HG03064 (cell line): ENCODE results near the gene FBXO28.

Source experiments
- ATAC-seq: cut with Tn5 transposase; IDR thresholded peaks from one replicate; pipeline ENCODE4 v1.9.1; 2021; ENCODE audit warnings: low read depth; ENCODE audit not compliant: unreplicated experiment

FBXO28 gene

DNA sequence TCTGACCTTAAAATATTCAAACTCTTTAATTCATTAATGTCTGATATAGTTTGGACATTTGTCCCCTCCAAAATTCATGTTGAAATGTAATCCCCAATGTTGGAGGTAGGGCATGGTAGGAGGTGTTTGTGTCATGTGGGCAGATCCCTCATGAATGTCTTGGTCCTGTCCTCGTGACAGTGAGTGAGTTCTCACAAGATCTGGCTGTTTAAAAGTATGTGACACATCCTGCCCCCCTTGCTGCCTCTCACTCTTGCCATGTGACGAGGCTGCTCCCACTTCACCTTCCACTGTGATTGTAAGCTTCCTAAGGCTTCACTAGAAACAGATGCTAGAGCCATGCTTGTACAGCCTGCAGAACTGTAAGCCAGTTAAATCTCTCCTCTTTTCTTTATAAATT, 21.3 kb upstream of the FBXO28 start:
- no peak for ATAC-seq

DNA sequence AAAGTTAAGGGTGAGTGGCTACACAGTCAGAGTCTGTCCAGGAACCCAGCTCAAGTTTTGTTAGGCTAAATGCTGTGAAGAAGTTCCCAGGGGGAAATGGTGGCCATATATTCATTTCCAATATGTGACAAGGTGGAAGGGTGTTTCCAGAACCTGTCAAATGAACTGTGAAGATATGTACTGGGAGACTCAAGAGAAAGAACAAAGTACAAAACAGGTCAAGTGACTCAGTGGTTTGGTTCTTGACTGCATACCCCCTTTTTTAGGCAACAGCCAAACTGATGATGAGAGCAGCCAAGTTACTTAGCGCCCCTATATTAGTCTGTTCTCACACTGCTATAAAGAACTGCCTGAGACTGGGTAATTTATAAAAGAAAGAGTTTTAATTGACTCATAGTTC, 18.6 kb upstream of the FBXO28 start:
- ATAC-seq, result no peak

DNA sequence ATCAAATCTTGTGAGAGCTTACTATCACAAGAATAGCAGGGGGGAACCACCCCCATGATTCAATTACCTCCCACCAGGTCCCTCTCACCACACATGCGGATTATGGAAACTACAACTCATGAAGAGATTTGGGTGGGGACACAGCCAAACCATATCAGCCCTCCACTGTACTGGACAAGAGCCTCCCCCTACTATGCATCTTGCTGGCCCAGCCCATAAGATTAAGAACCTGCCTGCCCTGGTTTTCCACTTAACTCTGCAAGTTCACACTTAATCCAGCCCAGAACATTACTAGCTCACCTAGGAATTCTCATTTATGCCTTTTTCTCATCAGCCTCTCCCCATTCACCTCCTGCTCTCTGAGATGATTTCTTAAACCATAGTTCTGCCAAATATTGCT, 18.0 kb upstream of the FBXO28 start:
- no peak for ATAC-seq

DNA sequence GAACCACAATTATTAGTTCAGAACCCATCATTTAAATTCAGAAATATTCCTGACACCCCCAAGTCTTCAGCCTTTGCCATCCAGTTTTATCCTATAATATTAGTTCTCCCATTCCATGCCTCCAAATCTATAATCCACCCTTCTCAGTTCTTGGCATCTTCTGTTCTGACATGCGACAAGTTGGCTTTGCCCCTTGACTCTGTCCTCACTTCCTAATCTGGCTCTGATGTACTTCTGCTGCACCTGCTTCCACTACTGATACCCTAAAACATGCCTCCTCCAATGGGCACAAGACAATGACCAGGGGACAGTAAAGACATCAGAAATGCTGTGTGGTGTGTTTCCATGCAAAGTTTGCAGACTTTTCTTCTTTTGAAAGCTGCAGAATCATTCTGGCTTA, 17.1 kb upstream of the FBXO28 start:
- ATAC-seq, result no peak

DNA sequence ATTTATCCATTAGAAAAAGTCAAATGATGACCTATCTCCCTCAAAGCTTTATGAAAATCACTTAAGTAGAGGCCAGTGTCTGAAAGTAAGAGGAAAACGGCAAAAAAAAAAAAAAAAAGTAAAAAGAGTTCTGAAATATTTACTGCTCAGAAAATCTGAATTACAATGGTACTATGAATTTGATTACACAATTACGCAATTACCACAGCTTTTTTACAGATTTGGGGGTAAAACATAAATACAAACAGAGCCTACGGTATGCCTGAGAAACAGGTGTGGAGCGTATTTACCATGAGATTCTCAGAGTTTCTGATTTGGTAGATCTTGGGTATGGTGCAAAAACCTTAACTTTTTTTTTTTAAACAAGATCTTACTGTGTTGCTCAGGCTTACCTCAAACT, 15.9 kb upstream of the FBXO28 start:
- ATAC-seq, result no peak

DNA sequence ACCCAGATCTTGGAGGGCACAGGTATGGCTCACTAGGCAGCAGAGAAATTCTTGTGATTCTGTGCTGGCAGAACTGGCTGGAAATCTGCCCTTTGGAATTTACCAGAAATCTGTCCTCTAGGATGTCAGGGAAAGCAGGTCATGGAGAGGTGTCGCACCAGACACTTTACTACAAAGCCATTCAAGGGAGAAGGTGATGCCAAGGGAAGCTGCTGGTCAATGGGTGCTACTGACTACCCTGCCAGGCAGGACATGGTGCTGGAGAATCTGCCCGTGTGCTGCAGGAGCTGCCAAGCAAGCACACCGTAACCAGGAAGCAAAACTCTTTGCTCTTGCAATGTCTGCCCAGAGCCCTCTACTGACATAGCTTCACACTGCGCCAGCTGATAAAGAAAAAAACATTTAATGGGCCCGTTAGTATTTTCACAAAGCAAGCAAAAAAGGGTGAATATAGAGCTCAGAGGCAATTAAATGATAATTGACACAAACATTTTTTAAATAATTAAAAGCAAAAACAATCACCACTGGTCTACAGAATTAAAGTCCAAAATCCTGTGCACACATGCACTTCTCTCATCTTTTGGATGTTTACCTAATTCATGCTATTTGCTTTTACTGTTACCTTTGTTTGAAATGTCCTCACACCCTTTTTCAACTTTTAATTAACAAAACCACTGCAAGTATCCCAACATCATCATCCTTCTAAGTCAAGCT, 7.2 kb upstream of the FBXO28 start:
- ATAC-seq, result peak; percentile 82

DNA sequence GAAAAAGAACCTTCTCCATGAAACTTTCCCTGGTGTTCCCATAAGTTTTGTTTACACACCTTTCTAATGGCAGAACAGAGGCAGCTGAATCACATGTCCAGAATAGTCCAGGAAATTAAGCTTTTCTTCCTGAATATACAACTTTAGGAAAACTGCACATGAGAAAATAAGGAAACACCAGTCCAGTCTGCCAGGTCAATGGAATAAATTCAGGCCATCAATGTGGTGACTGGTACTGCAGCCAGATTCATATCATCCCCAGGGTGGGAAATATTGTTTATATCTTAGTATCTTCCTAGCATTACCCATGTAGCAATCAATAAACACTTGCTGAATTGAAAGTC, 6.7 kb upstream of the FBXO28 start:
- ATAC-seq, result no peak

DNA sequence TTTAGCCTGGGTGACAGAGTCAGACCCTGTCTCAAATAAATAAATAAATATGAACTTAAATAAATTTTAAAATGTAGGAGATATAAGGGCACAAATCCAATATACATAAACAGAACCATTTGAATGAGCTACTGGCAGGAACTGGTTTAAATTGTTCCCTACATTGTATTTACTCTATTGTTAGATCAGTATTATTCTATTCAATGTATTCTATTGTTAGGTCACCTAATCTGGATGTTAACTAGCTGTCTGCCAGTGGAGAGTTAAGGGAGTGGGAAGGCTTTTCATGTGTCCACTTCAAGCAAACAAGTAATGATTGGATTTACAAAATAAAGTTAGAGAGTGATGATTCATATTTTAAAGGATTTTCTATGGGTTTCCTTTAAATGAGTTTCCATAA, 4.9 kb upstream of the FBXO28 start:
- ATAC-seq, result no peak

DNA sequence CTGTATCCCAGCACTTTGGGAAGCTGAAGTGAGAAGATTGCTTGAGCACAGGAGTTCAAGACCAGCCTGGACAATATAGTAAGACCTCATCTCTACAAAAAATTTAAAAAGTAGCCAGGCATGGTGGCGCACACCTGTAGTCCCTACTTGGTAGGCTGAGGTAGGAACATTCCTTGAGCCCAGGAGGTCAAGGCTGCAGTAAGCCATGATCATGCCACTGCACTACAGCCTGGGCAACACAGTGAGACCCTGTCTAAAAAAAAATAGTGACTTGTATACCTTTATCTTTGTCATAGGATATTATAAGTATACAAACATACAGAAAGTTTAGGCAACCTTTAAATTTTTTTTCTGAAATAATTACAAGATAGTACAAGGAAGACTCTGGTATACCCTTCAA, 3.9 kb upstream of the FBXO28 start:
- no peak for ATAC-seq

DNA sequence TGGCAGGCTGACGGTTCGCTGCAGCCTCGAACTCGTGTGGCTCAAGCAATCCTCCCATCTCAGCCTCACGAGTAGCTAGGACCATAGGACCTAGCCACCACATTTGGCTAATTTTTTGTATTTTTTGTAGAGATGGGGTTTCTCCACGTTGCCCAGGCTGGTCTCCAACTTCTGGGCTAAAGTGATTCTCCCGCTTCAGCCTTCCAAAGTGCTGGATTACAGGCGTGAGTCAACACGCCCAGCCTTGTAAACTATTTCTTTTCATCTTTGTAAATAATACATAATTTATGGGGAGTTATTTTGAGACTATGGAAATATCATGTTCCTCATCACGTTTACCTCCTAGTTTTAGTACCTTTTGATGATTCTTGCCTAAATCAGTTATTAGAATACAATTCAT, 906 bp upstream of the FBXO28 start:
- no peak for ATAC-seq

DNA sequence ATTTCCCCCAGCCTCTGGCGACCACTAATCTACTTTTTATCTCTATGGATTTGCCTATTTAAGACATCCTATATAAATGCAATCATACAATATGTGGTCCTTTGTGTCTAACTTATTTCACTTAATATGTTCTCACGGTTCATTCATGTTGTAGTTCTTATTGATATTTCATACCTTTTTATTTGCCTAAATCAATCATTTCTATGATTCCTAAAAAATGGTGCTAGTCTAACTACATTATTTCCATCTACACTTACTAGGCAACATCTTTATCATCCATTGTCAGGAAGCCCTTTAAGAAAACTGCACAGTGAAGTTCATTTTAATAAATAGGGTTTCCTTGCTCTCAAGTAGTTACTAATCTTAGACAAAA, 380 bp upstream of the FBXO28 start:
- ATAC-seq, result no peak

DNA sequence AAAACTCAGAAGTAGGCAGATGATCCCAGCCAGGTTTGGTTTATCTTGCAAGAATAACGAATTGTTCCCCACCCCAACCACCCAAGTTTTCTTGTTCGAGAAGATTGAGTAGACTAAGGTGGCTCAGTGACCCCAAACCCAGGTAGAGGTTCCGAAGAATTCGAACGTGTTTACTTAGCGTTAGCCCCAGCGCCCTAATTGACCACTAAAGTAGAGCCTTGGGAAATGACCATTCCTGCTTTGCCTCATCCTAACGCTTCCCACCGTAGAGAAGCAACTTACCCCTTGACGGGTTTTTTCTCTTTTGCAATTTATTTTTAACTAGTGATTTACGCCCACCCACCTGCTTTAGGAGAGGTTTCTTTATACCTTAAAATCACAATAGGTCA, 870 bp downstream of the FBXO28 start:
- ATAC-seq, result no peak

DNA sequence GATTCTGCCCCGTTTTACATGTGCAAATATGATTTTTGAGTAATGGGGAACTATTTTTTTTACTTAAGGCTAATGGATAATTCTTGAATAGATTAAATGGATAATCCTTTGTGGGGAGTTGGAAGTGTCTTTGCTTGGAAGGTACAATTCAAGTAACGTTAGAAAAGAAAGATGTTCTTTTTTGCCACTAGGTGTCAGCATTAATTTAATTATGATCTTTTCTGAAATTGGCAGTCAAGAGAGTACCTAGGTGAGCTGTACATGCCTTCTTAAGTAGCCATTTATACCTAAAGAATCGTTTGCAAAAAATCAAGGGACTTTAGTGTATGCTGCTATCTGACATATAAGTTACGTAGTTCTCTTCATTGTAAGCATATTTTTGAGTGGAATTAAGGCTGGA, 2.2 kb downstream of the FBXO28 start:
- ATAC-seq, result no peak

DNA sequence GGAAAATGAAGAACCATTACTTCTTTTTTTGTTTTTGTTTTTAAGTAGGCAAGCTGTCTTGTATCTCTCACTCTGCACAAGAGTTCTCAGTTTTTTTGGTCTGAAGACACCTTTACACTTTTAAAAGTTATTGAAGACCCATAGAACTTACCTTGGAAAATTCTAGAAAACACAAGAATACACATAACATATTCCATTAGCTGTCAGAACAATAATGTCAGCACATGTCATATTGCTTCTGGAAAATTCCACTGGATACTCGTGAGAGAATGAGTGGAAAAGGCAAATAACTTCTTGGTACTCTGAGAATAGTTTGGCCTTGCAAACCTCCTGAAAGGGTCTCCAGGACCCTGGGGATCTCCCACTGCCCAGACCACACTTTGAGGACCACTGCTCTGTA, 4.8 kb downstream of the FBXO28 start:
- ATAC-seq, result no peak

DNA sequence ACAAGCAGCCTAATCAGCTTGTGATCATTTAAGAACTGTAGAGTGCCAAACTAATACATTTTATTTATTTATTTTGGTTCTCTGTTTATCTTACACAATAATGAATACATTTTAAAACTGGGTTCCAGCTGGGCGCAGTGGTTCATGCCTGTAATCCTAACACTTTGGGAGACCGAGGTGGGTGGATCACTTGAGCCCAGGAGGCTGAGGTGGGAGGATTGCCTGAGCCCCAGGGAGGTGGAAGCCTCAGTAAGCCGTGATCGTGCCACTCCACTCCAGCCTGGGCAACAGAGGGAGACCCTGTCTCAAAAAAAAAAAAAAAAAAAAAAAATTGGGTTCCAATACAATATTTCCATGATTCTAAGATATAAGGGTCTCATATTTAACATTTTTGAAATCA, 9.2 kb downstream of the FBXO28 start:
- no peak for ATAC-seq

DNA sequence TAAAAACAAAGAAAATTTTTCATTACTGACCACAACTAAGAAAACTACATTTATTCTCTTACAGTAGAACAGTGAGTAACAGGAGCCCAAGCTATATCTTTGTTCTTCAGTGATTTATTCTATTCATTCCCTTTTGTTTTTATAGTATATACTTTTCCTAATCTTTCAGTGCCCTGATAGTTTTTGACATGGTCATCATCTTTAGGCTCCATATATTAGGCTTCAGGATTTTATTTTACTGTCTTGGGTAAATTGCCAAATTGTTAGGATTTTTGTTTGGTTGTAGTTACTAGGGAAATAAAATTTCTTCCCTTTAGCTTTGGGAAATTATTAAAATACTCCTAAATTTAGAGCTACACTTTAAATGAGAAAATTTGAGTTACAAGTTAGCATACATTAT, 10.3 kb downstream of the FBXO28 start:
- ATAC-seq, result no peak

DNA sequence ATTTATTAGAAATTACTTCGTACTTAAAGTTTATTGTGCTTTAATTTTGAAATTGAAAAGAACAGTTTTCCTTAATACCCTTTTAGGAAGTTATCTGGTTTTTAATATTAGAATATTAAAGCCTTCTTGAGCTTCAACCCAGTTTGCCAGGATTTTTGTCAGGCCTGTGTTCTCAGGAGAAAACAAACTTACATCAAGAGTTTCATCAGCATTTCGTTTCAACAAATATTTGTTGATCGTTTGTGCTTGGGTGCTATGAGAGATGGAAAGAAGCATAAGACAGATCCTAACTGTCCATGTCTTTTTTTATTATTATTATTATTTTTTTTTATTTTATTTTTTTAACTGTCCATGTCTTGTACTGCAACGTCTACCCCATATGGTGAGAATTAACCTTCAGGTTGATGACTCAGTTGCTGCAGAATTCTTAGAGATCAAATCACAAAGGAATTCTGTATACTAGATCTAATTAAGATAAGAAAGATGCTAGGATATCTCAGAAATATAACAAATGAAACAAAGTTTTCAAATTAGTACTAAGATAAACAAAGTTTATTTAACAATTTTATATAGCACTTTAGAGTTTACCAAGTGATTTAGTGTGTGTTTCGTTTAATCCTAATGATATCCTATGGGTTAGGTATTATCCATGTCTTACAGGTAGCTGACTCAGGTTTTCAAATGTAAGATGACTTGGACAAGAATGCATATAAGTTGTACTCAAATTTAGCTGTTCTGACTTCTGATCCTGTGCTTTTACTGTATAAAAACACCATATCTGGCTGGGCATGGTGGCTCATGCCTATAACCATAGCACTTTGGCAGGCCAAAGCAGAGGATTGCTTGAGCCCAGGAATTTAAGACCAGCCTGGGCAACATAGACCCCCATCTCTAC, 14.3 kb downstream of the FBXO28 start:
- ATAC-seq, result no peak

DNA sequence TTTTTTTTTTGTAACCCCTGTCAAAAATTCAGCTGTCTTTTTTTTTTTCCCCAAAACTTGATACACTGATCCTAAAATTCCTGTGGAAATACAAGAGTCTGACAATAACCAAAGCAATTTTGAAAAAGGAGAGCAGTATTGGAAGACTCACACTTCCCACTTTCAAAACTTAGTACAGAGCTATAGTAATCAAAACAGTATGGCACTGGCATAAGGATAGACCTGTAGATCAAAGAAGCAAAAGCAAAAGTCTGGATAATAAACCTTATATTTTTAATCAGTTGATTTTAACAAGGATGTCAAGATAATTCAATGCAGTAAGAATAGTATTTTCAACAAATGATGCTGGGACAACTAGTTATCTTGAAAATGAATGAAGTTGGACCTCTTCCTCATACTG, 17.3 kb downstream of the FBXO28 start:
- ATAC-seq, result no peak

DNA sequence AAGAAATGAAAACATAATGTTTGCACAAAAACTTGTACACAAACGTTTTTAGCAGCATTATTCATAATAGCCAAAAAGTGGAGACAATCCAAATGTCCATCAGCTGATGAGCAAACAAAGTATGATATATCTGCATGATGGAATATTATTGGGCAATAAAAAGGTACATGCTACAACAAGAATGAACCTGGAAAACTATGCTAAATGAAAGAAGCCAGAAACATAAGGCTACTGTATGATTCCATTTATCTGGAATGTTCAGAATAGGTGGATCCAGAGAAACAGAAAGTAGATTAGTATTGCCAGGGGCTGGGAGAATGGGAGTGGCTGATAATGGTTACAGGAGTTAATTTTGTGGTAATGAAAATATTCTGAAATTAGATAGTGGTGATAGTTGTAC, 19.0 kb downstream of the FBXO28 start:
- ATAC-seq, result no peak

DNA sequence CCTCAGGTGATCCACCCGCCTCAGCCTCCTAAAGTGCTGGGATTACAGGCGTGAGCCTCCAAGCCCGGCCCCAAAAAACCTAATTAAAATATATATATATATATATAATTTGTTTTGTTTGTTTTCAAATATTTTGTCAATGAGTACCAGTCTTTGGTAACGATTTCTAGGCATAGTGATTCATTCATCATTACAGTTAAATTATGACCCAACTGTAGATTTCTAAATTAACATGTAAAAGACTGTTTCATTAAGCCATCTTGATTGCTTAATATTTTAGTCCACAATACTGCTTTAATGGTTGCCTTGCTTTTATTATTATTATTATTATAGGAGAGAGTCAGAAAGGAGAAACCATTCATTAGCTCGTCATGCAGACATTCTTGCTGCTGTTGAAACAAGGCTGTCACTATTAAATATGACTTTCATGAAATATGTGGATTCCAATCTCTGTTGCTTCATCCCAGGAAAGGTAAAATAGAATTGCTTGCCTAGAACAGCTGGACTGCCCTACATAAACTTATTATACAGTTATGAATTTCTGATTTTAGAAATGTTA, 19.9 kb downstream of the FBXO28 start:
- no peak for ATAC-seq

DNA sequence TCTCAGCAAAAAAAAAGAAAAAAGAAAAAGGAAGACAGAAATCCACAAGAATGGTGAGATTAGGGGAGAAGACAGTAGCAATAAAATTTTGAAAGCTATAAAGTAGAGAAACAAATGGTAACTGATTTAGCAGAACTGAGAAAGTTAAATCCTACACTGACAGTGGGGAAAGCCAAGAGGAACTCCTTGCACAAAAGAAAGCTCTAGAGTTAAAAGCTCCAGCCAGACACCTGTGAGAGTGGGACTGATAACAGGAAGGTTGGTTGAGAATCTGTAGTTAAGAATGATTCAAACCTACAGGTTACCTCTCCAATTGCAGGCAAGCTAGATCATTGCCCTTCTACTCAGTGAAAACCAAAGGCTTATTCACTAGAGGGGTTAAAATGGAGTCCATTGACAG, 23.6 kb downstream of the FBXO28 start:
- no peak for ATAC-seq

DNA sequence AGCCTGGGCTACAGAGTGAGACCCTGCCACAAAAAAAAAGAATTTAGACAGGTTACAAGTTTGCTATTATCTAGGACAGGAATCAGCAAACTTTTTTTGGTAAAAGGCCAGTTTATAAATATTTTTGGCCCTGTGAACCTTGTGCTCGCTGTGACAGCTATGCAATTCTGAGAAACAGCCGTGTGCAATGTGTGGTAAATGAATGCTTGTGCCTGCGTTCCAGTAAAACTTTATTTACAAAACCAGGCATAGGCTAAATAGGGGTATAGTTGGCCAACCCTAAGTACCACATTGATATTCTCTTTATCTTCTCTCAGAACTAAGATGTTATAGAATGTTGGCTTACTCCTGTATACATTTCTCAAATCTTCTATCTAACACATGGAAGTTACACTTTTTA, 24.3 kb downstream of the FBXO28 start:
- ATAC-seq, result no peak
